K562 (cell line): ENCODE results near the gene CCNQ. TPM values are rescaled to one million over a fixed set of nuclear protein-coding genes. Genes with fewer than 3 reads are reported as not detected.

Experiments used
- ARNT ChIP-seq, 2 experiments: fragments of 450-650 bp; IDR thresholded peaks; 2 replicates each; pipeline ENCODE4 v1.6.1; 2016; ENCODE audit warnings: mild to moderate bottlenecking in 1 of 2
- ATF6 ChIP-seq: sonication (generic); formaldehyde crosslinking; IDR thresholded peaks from 2 replicates; pipeline ENCODE4 v1.4.0; 2020; ENCODE audit warnings: mild to moderate bottlenecking, missing genetic modification reagents
- HDAC1 ChIP-seq, 2 experiments: fragments of 450-650 bp; IDR thresholded peaks; 2 replicates each; pipeline ENCODE4 v1.6.1; 2016 to 2017; ENCODE audit warnings: inconsistent platforms in 1 of 2, mild to moderate bottlenecking in 1 of 2, moderate library complexity in 1 of 2
- HMG20A ChIP-seq: fragments of 450-650 bp; formaldehyde crosslinking; conservative IDR thresholded peaks from 2 replicates; pipeline ENCODE4 v1.4.0; 2020; ENCODE audit warnings: mild to moderate bottlenecking, mixed read lengths
- JUNB ChIP-seq: fragments of 450-650 bp; formaldehyde crosslinking; conservative IDR thresholded peaks from 2 replicates; pipeline ENCODE4 v1.4.0; 2020; ENCODE audit warnings: mild to moderate bottlenecking
- MEF2D ChIP-seq: conservative IDR thresholded peaks from 2 replicates; pipeline ENCODE4 v1.6.1; 2016; ENCODE audit warnings: low read depth, missing genetic modification characterization, missing compliant biosample characterization
- RCOR1 ChIP-seq, 2 experiments: IDR thresholded peaks; 2 replicates each; pipeline ENCODE4 v1.6.1; 2012; ENCODE audit warnings: low read depth in 2 of 2, low read length in 2 of 2, borderline replicate concordance in 1 of 2, improper control_type of control experiment in 1 of 2
- RFX1 ChIP-seq: fragments of 450-650 bp; IDR thresholded peaks from 2 replicates; pipeline ENCODE4 v1.6.1; 2016; ENCODE audit warnings: mild to moderate bottlenecking, moderate library complexity
- RNF2 ChIP-seq: sonication (generic); IDR thresholded peaks from 2 replicates; pipeline ENCODE4 v1.6.1; 2016
- SIN3B ChIP-seq: fragments of 450-650 bp; IDR thresholded peaks from 2 replicates; pipeline ENCODE4 v1.6.1; 2017; ENCODE audit warnings: low read depth, mild to moderate bottlenecking, moderate library complexity
- SLC30A9 ChIP-seq: fragments of 250-450 bp; sonication (Bioruptor Pico); IDR thresholded peaks from 2 replicates; pipeline ENCODE4 v1.8.0; 2022; ENCODE audit warnings: mild to moderate bottlenecking, moderate library complexity
- TRIM28 ChIP-seq: fragments of 450-650 bp; IDR thresholded peaks from 2 replicates; pipeline ENCODE4 v1.6.1; 2017
- ZC3H11A ChIP-seq: IDR thresholded peaks from 2 replicates; pipeline ENCODE4 v1.6.1; 2012; ENCODE audit warnings: low read depth, low read length, improper control_type of control experiment
- ZNF239 ChIP-seq: fragments of 250-450 bp; sonication (Bioruptor Pico); IDR thresholded peaks from 2 replicates; pipeline ENCODE4 v1.4.0; 2020; ENCODE audit warnings: mild to moderate bottlenecking
- polyA plus RNA-seq, 8 experiments: library from polyadenylated mRNA; depleted of rRNA in 4 of 8; stranded (reverse) in 5 of 8; unstranded in 3 of 8; fragments of >200 nt; fragmentation: Nextera tagmentation in 2 of 8; fragmentation: Illumina TruSeq in 1 of 8; extraction: Ambion mirVana in 2 of 8; extraction: Trizol in 1 of 8; gene quantifications; 2 replicates each; pipeline versions ENCODE4 v1.2.1 to v1.2.3, GENCODE V29; 2011 to 2014; ENCODE audit warnings: inconsistent platforms in 1 of 8, missing spikeins in 1 of 8
- total RNA-seq, 7 experiments: library from RNA; depleted of rRNA in 6 of 7; stranded (reverse); fragments of >200 nt in 6 of 7; fragmentation: Illumina TruSeq in 2 of 7; extraction: Trizol in 2 of 7; gene quantifications; 2 replicates each; pipeline versions ENCODE4 v1.2.1 to v1.2.3, GENCODE V29; 2011 to 2021; ENCODE audit warnings: low replicate concordance in 1 of 7
- TF ChIP-seq, protein P1 (sequence below): sonication (generic); formaldehyde crosslinking; IDR thresholded peaks from 2 replicates; pipeline ENCODE4 v1.8.0; 2022; ENCODE audit warnings: missing genetic modification reagents, mild to moderate bottlenecking, borderline replicate concordance
- TF ChIP-seq, protein P2 (sequence below): fragments of 150-350 bp; IDR thresholded peaks from 2 replicates; pipeline ENCODE4 v1.6.1; 2014; ENCODE audit warnings: low read depth, mild to moderate bottlenecking, low read length, borderline replicate concordance
- TF ChIP-seq, protein P3 (sequence below): IDR thresholded peaks from 2 replicates; pipeline ENCODE4 v1.6.1; 2016; ENCODE audit warnings: missing genetic modification characterization, missing compliant biosample characterization

CCNQ gene
- total and polyA plus RNA-seq, 9 of the 15 experiments (the other 6 are each of a cell fraction or from before 2014, with no cell fraction given): 0.92 to 53.8 (median 25.3) TPM

GRCh38 chrX:153609917-153610835, 11.2 kb upstream of the CCNQ start (continued):
- TF ChIP-seq, protein P1, sequence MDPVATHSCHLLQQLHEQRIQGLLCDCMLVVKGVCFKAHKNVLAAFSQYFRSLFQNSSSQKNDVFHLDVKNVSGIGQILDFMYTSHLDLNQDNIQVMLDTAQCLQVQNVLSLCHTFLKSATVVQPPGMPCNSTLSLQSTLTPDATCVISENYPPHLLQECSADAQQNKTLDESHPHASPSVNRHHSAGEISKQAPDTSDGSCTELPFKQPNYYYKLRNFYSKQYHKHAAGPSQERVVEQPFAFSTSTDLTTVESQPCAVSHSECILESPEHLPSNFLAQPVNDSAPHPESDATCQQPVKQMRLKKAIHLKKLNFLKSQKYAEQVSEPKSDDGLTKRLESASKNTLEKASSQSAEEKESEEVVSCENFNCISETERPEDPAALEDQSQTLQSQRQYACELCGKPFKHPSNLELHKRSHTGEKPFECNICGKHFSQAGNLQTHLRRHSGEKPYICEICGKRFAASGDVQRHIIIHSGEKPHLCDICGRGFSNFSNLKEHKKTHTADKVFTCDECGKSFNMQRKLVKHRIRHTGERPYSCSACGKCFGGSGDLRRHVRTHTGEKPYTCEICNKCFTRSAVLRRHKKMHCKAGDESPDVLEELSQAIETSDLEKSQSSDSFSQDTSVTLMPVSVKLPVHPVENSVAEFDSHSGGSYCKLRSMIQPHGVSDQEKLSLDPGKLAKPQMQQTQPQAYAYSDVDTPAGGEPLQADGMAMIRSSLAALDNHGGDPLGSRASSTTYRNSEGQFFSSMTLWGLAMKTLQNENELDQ (CRISPR knock-in tag): no peak
- TF ChIP-seq HMG20A (CRISPR knock-in tag) (no peak), ARNT (IDR thresholded peaks at IDR 0.05) (no peak), ZC3H11A (no peak), HDAC1 (IDR thresholded peaks at IDR 0.05) (no peak), ATF6 (no peak), JUNB (CRISPR knock-in tag) (no peak), TRIM28 (no peak), ZNF239 (CRISPR knock-in tag) (no peak), RCOR1 (IDR thresholded peaks at IDR 0.05; ENCODE audit: borderline replicate concordance in 1 of 2, low read depth in 2 of 2, low read length in 2 of 2) (no peak), RFX1 (peak; percentile 86), SIN3B (no peak), MEF2D (tag) (no peak), SLC30A9 (CRISPR knock-in tag) (no peak), RNF2 (no peak)
- TF ChIP-seq, protein P2, sequence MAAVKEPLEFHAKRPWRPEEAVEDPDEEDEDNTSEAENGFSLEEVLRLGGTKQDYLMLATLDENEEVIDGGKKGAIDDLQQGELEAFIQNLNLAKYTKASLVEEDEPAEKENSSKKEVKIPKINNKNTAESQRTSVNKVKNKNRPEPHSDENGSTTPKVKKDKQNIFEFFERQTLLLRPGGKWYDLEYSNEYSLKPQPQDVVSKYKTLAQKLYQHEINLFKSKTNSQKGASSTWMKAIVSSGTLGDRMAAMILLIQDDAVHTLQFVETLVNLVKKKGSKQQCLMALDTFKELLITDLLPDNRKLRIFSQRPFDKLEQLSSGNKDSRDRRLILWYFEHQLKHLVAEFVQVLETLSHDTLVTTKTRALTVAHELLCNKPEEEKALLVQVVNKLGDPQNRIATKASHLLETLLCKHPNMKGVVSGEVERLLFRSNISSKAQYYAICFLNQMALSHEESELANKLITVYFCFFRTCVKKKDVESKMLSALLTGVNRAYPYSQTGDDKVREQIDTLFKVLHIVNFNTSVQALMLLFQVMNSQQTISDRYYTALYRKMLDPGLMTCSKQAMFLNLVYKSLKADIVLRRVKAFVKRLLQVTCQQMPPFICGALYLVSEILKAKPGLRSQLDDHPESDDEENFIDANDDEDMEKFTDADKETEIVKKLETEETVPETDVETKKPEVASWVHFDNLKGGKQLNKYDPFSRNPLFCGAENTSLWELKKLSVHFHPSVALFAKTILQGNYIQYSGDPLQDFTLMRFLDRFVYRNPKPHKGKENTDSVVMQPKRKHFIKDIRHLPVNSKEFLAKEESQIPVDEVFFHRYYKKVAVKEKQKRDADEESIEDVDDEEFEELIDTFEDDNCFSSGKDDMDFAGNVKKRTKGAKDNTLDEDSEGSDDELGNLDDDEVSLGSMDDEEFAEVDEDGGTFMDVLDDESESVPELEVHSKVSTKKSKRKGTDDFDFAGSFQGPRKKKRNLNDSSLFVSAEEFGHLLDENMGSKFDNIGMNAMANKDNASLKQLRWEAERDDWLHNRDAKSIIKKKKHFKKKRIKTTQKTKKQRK: no peak
- TF ChIP-seq, protein P3, sequence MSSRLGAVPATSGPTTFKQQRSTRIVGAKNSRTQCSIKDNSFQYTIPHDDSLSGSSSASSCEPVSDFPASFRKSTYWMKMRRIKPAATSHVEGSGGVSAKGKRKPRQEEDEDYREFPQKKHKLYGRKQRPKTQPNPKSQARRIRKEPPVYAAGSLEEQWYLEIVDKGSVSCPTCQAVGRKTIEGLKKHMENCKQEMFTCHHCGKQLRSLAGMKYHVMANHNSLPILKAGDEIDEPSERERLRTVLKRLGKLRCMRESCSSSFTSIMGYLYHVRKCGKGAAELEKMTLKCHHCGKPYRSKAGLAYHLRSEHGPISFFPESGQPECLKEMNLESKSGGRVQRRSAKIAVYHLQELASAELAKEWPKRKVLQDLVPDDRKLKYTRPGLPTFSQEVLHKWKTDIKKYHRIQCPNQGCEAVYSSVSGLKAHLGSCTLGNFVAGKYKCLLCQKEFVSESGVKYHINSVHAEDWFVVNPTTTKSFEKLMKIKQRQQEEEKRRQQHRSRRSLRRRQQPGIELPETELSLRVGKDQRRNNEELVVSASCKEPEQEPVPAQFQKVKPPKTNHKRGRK (tag): no peak
